Posterior cingulate gyrus (tissue), 11 donors: ENCODE data around the gene SETSIP.
"Not testable (repeated sequence)": the region's sequence is repeated elsewhere in the genome, so short reads cannot be mapped to it uniquely, and the experiment has no call there.

Source experiments
- DNase-seq, 10 donors: peaks; one replicate each; pipeline versions ENCODE4 v3.0.0 to v3.0.0-alpha.2; 2020 to 2021; ENCODE audit warnings: mixed read lengths in 3 of 10
- intact Hi-C: fragments of 100-400 bp; cut with DNase I; formaldehyde crosslinking; loops from one replicate; pipeline ENCODE4 v1.15.1; 2023

SETSIP gene

GRCh38 chr1:92075311-92075710 lies at the start of gene SETSIP:
SETSIP (minus strand) TSS chr1:92075411; CDS start chr1:92075411, 0 bp downstream.
- DNase-seq, result no peak
- intact Hi-C loops, result loop anchor here (10.0 kb wide), 1 partner anchor 219 kb away; the partner anchor contains the start of genes GLMN and RPAP2

- no peak for DNase-seq
- intact Hi-C loops, result no loop called here
These were observed 48.7 kb upstream of the SETSIP start for GRCh38 chr1:92123868-92124267.

GRCh38 chr1:92118826-92119225 lies 43.6 kb upstream of the SETSIP start:
- intact Hi-C loops, result no loop called here
- no peak for DNase-seq

- intact Hi-C loops, result no loop called here
- DNase-seq, result no peak
These were observed 42.3 kb upstream of the SETSIP start for GRCh38 chr1:92117526-92117925.

- intact Hi-C loops, result no loop called here
- no peak for DNase-seq
These were observed 33.4 kb upstream of the SETSIP start for GRCh38 chr1:92108631-92109030.

- DNase-seq, result no peak
- intact Hi-C loops, result no loop called here
These were observed 30.4 kb upstream of the SETSIP start for GRCh38 chr1:92105546-92106081.

- intact Hi-C loops, result no loop called here
These were observed 21.1 kb upstream of the SETSIP start for GRCh38 chr1:92096317-92096716.

GRCh38 chr1:92095874-92096273 lies 20.7 kb upstream of the SETSIP start:
- DNase-seq, result no peak
- intact Hi-C loops, result no loop called here

More at GRCh38 chr1:92096317-92096716, 21.1 kb upstream of the SETSIP start:
- DNase-seq, result no peak

- no peak for DNase-seq
These were observed 19.4 kb upstream of the SETSIP start for GRCh38 chr1:92094595-92094994.

GRCh38 chr1:92094090-92094489 lies 18.9 kb upstream of the SETSIP start:
- DNase-seq, result no peak
- intact Hi-C loops, result no loop called here

More at GRCh38 chr1:92094595-92094994, 19.4 kb upstream of the SETSIP start:
- intact Hi-C loops, result no loop called here

GRCh38 chr1:92091625-92092024 lies 16.4 kb upstream of the SETSIP start:
- intact Hi-C loops, result no loop called here

GRCh38 chr1:92087542-92087941 lies 12.3 kb upstream of the SETSIP start:
- intact Hi-C loops, result no loop called here
- no peak for DNase-seq

More at GRCh38 chr1:92091625-92092024, 16.4 kb upstream of the SETSIP start:
- no peak for DNase-seq

GRCh38 chr1:92085727-92086126 lies 10.5 kb upstream of the SETSIP start:
- DNase-seq, result no peak
- intact Hi-C loops, result no loop called here

- no peak for DNase-seq
- intact Hi-C loops, result no loop called here
These were observed 9.4 kb upstream of the SETSIP start for GRCh38 chr1:92084651-92085050.

GRCh38 chr1:92081031-92081430 lies 5.8 kb upstream of the SETSIP start:
- no peak for DNase-seq
- intact Hi-C loops, result no loop called here

- peak; percentile 66 to 97 (median 78) for DNase-seq
These were observed 5.1 kb upstream of the SETSIP start, which contains the start of gene BTBD8 for GRCh38 chr1:92080128-92080985. BTBD8 (plus strand) TSS chr1:92080345; CDS start chr1:92080572, 227 bp downstream.

GRCh38 chr1:92079441-92079840 lies 4.2 kb upstream of the SETSIP start:
- intact Hi-C loops, result loop anchor here (10.0 kb wide), 1 partner anchor 215 kb away; the partner anchor contains the start of genes GLMN and RPAP2
- no peak for DNase-seq

More at GRCh38 chr1:92080128-92080985, 5.1 kb upstream of the SETSIP start, which contains the start of gene BTBD8:
- intact Hi-C loops, result no loop called here

GRCh38 chr1:92078077-92078476 lies 2.9 kb upstream of the SETSIP start:
- not testable (repeated sequence) for DNase-seq
- intact Hi-C loops, result loop anchor here (10.0 kb wide), 1 partner anchor 217 kb away; the partner anchor contains the start of genes GLMN and RPAP2

- no peak for DNase-seq
- intact Hi-C loops, result loop anchor here (10.0 kb wide), 1 partner anchor 218 kb away; the partner anchor contains the start of genes GLMN and RPAP2
These were observed 1.2 kb upstream of the SETSIP start for GRCh38 chr1:92076363-92076762.

- intact Hi-C loops, result loop anchor here (10.0 kb wide), 1 partner anchor 220 kb away; the partner anchor contains the start of genes GLMN and RPAP2
- not testable (repeated sequence) for DNase-seq
These were observed 765 bp downstream of the SETSIP start for GRCh38 chr1:92074446-92074845.

GRCh38 chr1:92070892-92071291 lies 4.3 kb downstream of the SETSIP start:
- DNase-seq, result no peak
- intact Hi-C loops, result loop anchor here (10.0 kb wide), 1 partner anchor 224 kb away; the partner anchor contains the start of genes GLMN and RPAP2
